Spleen (tissue), 7 donors: Measurements from ENCODE around the gene NUDT1.

Experiments
- POLR2AphosphoS5 ChIP-seq, 3 donors: sonication (generic); formaldehyde crosslinking; IDR thresholded peaks; one replicate each; pipeline ENCODE4 v1.5.1; 2017; ENCODE audit warnings: antibody characterized with exemption in 3 of 3
- TF ChIP-seq, protein P1 (sequence below), 11 experiments: fragments of 200-600 bp in 7 of 11; fragments of 450-650 bp in 4 of 11; sonication (generic) in 4 of 11; IDR thresholded peaks in 8 of 11; conservative IDR thresholded peaks in 3 of 11; 1 replicate in 7 of 11; 2 replicates in 4 of 11; pipeline versions ENCODE4 v1.4.0 to v1.8.0; 2016 to 2021; ENCODE audit warnings: antibody characterized with exemption in 11 of 11, inconsistent platforms in 4 of 11, mild to moderate bottlenecking in 1 of 11
- donor health status: DM: no; HTN: no; CAD: no; lungs with moderate emphysema.
- donor health status: DM: no; HTN: no; CAD: no.
- donor health status: DM: no; HTN: no; CAD: no.

DNA sequence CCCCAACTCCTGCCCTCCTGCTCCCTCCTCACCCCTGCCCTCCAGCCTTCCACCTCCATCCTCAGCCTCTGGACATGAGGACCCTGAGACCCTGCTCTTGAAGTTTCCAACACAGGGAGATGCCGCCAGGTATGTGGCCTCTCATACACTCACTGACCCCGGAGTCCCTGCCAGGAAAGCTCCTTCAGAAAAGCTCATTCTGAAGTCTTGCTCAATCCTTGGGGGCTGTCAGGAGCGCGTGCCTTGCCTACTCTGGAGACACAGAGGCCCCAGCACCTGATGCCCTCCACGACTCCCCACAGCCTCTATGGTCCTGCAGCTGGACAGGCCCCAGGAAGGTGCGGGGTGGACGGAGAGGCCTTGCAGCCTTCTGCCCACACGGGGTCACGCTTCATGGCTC lies 11.0 kb downstream of the NUDT1 start:
- TF ChIP-seq, protein P1, sequence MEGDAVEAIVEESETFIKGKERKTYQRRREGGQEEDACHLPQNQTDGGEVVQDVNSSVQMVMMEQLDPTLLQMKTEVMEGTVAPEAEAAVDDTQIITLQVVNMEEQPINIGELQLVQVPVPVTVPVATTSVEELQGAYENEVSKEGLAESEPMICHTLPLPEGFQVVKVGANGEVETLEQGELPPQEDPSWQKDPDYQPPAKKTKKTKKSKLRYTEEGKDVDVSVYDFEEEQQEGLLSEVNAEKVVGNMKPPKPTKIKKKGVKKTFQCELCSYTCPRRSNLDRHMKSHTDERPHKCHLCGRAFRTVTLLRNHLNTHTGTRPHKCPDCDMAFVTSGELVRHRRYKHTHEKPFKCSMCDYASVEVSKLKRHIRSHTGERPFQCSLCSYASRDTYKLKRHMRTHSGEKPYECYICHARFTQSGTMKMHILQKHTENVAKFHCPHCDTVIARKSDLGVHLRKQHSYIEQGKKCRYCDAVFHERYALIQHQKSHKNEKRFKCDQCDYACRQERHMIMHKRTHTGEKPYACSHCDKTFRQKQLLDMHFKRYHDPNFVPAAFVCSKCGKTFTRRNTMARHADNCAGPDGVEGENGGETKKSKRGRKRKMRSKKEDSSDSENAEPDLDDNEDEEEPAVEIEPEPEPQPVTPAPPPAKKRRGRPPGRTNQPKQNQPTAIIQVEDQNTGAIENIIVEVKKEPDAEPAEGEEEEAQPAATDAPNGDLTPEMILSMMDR (IDR thresholded peaks at IDR 0.05 in 8 of 11, conservative IDR thresholded peaks at IDR 0.05 in 3 of 11): no peak
- peak in 1 of 3 donors; percentile 46 for TF ChIP-seq POLR2AphosphoS5 (IDR thresholded peaks at IDR 0.05)
